GM18499 (cell line): Measurements from ENCODE around the gene CHST3.

Experiments
- ATAC-seq: cut with Tn5 transposase; IDR thresholded peaks from one replicate; pipeline ENCODE4 v1.9.1; 2021; ENCODE audit warnings: moderate number of reproducible peaks; ENCODE audit not compliant: insufficient read depth, unreplicated experiment

The CHST3 gene

GRCh38 chr10:72008096-72008981, 44.1 kb downstream of the CHST3 start:
- no peak for ATAC-seq

DNA sequence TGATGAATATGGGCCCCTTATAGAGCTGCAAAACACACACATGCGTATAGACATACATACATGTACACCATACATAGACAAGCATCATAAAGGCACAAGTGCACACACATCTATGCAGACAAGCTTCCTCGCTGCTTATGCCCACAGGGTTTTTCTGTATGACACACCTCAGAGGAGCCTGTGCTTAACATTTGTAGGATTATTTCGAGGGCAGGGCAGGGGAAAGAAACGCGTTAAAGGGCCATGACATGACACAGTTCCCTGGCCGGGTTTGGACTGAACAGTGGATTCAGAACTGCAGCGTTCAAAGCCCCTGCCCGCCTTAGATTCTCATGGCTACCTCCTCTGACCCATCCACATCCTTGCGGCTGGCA, 44.8 kb downstream of the CHST3 start:
- no peak for ATAC-seq

DNA sequence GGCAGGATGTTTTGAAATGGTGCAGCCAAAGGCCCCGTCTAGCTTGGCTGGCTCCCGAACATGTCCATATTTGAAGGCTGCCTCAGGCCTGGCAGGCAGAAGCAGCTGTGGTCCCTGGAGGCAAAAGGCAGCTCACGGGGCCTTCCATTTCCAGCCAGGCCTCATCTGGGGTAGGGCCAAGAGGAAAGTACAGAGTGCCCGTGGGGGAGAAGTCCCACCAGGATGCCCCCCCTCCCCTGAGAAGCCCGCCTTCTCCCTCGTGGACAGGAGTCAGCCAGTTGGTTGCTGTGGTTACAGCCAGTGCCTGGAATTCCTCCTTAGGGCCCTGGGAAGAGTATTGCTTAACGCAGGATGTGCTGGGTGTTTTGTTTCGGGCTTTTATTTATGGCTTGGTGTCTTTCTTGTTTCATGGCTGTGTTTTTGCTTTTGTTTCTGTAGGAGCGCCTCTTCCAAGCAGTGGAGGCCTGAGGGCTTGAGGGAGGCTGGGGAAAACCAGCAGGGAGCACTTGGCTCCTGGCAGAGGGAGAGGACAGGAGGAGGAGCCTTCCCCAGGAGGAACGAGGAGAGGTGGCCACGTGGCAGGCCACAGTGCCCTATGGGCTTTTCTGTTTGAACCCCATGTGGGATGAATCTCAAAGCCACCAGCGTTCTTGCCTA, 45.4 kb downstream of the CHST3 start:
- no peak for ATAC-seq

DNA sequence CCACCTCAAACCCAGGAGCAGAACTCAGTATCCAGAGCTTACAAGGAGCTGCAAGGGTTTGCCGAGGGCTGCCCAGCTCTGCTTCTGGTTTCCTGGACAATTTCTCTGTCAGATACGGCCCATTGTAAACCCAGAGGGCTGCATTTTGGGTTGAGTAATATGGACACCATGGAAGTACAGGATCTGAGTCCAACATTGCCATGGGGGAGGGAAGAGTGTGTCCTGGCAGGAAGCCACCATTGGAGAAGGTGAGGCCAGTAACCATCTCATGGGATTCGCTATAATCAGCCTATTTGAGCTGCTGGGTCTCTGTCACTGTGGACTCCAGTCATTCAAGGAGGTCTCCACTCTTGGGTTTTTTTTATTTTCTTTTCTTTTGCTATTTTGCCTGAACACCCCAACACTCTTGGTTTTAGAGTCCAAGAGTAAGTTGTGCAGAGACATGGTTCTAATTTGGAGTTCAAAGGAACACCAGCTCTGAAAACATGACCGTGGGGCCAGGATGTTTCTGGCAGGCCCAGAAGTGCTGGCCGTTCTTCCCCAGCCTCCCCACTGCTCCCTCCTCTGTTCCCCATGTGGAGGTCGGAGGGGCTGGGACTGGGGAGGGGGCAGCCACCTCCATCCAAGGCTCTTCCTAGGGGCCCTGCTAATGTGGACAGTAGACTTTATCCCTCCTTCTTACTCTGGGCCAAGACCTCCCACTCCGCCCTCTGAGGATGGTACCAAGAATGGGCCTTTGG, 46.2 kb downstream of the CHST3 start:
- ATAC-seq = no peak

DNA sequence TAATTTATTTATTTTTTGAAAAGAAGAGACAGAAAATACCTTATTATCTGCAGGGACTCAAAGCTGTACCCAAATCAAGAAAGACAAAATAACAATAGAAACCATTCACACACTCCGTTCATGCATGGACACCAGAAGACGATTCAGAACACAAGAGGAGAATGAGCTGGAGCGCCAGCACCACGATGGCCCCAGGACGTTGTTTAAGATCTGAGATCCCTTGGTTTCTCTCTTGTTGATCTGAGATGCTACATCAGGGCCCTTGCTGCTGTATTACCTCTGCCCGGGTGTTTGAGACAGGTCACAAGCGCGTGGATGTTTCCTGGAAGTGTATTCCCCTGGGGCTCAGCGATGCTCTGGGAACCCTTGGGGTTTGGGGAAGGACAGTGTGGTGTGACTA, 46.8 kb downstream of the CHST3 start:
- ATAC-seq = no peak

DNA sequence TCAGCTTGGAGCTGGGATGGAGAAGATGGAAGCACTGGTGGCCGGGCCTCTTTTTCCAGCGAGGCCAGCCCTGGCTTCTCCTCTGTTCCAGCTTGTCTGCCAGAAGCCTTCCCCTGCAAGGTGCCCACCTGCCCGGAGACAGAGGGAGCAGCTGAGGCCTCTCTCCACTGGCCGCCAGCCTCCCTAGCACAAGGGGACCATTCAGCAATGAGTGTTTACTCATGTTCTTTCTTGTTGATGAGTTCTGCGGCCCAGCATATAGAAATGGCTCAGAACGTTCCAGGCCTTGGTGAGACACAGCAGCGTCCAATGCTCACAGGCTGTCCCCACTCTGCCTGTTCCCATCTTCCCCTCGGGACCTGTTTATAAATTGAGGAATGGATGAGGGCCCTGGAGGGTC, 47.3 kb downstream of the CHST3 start:
- ATAC-seq = no peak

GRCh38 chr10:72011976-72012512, 47.8 kb downstream of the CHST3 start:
- no peak for ATAC-seq

DNA sequence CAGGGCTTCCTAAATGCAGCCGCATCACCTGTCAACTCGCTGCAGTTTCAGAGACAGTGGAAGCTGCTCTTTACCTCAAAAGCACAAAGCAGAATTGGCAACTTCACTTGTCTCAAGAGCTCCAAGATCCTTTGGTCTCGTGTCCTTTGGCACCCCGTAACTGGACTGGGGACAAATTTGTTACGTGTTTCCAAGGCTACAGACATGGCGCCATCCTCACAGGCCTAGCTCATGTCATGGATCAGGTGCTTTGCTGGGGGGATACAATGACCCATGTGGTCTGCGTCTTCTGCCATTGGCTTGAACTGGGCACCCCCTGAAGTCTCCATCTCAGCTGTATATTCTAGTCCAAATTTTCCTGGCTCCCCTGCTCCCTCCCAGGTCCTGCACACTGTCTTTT, 48.6 kb downstream of the CHST3 start:
- ATAC-seq = no peak

DNA sequence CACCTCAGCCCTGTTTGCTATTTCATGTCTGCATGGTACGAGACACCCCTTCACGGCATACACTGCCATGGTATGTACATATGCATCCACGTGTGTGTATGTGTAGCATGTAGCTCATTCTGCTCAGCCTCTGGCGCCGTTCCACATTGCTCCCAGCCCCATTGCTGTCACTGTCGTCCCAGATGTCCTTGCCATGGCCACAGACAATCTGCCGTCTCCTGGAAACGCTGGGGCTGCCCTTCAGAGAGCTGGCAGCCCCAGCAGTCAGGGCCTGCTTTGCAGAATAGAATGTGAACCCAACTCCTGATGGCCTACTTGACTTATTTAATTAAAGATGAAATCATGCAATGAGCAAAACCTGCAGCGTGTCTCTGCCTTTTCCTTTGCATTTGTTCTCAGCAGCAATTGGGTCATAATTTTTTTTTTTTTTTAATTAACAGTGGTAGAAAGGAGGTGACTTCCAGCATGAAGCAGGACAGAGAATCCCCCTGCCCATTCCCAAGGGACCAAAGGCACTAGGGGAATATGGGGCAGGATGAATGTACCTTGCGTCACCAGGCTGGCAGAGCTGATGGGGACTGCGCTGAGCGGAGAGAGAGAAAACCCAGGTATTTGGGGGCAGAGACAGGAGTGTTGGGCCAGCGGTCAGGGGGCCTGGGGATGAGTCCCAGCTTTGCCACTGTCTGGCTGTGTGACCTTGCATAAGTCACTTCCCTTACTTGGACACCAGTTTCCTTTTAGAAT, 49.2 kb downstream of the CHST3 start:
- ATAC-seq = no peak

GRCh38 chr10:72014197-72014596, 50.0 kb downstream of the CHST3 start:
- ATAC-seq = no peak

GRCh38 chr10:72014785-72015480, 50.7 kb downstream of the CHST3 start:
- ATAC-seq = no peak

DNA sequence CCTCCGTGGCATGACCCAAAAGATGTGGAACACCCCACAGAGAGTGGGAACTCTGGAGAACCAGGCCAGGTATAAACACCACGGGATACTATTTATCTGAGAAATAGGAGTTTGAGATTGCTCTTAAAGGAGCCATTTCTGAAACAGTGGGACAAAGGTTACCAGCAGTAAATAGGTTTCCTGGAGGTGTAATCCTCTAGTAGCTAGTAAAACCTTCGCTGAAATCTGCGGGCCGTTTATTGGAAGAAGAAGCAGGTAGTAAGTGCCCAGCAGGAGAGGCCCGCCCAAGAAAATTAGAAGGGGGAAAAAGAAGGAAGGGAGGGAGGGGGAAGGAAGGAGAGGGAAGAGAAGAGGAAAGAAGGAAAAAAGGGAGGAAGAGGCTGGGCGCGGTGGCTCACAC, 51.6 kb downstream of the CHST3 start:
- ATAC-seq = no peak

DNA sequence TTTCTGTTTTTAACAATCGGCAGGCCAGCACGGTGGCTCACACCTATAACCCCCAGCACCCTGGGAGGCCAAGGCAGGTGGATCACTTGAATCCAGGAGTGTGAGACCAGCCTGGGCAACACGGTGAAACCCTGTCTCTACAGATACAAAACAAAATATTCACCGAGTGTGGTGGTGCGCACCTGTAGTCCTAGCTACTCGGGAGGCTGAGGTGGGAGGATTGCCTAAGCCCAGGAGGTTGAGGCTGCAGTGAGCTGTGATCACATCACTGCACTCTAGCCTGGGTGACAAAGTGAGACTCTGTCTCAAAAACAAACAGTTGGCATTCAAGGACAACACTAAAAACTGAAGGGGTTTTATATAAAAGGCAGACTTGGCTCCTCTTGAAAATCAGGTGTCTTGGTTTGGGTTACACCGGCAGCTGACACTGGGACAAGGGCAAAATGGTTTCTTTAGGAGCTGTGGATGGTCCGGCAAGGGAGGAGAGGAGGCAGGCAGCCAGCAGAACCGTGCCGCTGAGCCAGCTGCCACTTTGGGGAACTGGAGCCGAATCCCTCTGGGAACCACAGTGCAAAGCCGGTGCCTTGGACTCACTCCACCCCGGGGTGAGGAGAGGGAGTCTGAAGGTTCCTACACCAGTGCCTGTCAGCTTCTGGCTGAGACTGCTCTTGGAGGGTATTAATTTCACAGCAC, 52.6 kb downstream of the CHST3 start:
- no peak for ATAC-seq

GRCh38 chr10:72019085-72019876, 55.1 kb downstream of the CHST3 start:
- no peak for ATAC-seq

GRCh38 chr10:72020914-72021809, 57.0 kb downstream of the CHST3 start:
- ATAC-seq = no peak

- ATAC-seq = no peak
Observed at GRCh38 chr10:72022228-72022627, 58.0 kb downstream of the CHST3 start.

DNA sequence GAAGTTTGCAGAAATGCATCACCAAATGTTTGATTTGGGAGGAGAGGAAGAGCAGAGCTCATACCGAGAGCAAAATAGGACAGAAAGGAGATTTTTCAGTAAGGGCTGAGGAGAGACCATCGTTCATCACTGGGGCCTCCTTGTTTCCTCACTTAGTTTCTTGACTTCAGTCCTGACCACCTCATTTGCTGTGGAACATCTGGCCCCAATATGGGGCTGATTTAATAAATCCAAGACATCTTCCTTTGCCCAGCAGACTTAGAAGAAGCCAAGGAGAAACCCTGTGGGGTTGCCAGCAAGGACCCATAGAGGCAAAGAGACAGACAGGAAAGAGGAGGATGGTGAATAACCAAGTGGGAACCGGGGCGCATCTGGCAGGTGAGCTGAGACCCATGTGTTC, 60.4 kb downstream of the CHST3 start:
- no peak for ATAC-seq
